Fibroblast of mammary gland (primary cell): Measurements from ENCODE around the gene STMN3.

ENCODE experiments used
- DNase-seq: peaks from one replicate; pipeline ENCODE4 v3.0.0-alpha.2; 2010; ENCODE audit warnings: low read depth
- H3K4me3 ChIP-seq: 2 replicates; pipeline ENCODE4 v1.5.1; 2011; ENCODE audit warnings: low read depth, mild to moderate bottlenecking, low read length, moderate library complexity; ENCODE audit not compliant: control insufficient read depth
- CTCF ChIP-seq: conservative IDR thresholded peaks from 2 replicates; pipeline ENCODE4 v1.5.1; 2011; ENCODE audit warnings: low read depth, low read length, inconsistent platforms; ENCODE audit not compliant: control insufficient read depth, insufficient read depth

The STMN3 gene

DNA sequence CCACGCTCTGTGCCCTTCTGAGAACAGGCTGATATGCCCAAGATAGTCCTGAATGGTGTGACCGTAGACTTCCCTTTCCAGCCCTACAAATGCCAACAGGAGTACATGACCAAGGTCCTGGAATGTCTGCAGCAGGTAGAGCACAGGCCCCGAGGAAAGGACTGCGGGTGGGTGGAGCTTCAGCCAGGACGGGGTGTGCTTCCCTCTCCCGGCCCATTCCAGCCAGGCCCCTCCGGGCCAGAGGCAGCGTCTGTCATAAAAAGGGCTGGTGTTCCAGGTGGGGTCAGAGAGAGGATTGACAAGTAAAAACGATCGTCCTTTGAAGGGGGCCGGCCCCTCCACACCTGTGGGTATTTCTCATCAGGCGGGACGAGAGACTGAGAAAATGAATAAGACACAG lies 6.1 kb upstream of the STMN3 start:
- peak overlapping the region; percentile 86 for H3K4me3 ChIP-seq
- no peak for TF ChIP-seq CTCF
- DNase-seq, result no peak

- H3K4me3 ChIP-seq, result peak overlapping the region; percentile 86
- DNase-seq, result peak; percentile 45
- TF ChIP-seq CTCF, result no peak
Measured at GRCh38 chr20:63658749-63659187, 5.5 kb upstream of the STMN3 start.

DNA sequence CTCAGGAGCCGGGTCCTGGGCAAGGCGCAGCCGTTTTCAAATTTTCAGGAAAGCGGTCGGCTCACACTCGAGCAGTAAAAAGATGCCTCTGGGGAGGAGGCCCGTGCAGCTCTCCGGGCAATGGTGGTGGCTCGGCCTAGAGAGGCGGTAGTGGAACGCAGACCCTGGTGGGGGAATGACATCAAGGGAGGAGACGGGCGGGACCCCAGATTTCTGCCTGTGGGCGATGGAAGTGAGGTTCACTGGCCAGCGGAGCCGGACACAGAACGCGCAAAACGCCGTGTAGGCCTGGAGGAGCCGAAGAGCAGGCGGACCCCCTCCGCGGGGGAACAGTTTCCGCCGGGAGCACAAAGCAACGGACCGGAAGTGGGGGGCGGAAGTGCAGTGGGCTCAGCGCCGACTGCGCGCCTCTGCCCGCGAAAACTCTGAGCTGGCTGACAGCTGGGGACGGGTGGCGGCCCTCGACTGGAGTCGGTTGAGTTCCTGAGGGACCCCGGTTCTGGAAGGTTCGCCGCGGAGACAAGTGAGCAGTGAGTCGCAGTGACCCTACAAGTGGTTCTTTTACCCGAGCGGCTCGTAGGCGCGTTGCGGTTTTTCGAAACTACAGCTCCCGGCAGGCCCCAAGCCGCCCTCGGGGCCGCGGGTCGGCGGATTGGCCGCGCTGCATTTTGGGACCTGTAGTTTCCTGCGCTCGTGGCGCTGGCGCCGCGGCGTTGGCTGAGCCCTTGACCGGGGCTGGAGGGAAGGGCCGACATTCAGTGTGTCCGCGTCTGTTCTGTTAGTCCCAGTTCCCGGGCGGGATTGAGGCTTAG lies 4.9 kb upstream of the STMN3 start, which contains the start of gene RTEL1:
TSS of gene RTEL1 (plus strand) at position 376 of the 812 bp plus-strand sequence. CDS start 1,091 bp downstream, outside the sequence.
- no peak for TF ChIP-seq CTCF
- H3K4me3 ChIP-seq, result peak within 1 kb of the TSS; percentile 86
- peak; percentile 90 for DNase-seq

- no peak for TF ChIP-seq CTCF
- H3K4me3 ChIP-seq, result peak overlapping the region; percentile 86
- DNase-seq, result peak; percentile 20
Measured at GRCh38 chr20:63657260-63657936, 4.2 kb upstream of the STMN3 start.

DNA sequence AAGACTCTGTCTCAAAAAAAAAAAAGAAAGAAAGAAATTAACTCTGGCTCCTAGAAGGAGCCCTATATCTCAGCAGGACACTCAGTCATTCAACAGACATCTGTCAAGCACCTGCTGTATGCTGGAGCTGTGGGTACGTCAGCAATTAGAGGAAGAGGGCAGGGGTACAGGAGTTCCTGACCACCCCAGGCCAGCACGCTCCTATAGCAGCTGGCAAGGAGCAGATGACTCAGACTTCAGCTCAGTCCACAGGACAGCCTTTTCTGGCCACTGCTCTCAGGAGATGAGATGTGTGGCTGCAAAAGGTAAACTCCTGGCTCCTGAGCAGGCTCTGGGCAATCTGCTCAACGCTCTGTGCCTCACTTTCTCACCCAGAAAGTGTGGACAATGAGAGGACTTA lies 3.2 kb upstream of the STMN3 start:
- DNase-seq, result no peak
- no peak overlapping the region for H3K4me3 ChIP-seq
- TF ChIP-seq CTCF, result no peak

- no peak for TF ChIP-seq CTCF
- no peak overlapping the region for H3K4me3 ChIP-seq
- no peak for DNase-seq
Measured at GRCh38 chr20:63655249-63655648, 2.0 kb upstream of the STMN3 start.
